ENCODE results near the gene CDYL.
"Not testable (repeated sequence)": the region's sequence is repeated elsewhere in the genome, so short reads cannot be mapped to it uniquely, and the experiment has no call there.

CDYL gene

DNA sequence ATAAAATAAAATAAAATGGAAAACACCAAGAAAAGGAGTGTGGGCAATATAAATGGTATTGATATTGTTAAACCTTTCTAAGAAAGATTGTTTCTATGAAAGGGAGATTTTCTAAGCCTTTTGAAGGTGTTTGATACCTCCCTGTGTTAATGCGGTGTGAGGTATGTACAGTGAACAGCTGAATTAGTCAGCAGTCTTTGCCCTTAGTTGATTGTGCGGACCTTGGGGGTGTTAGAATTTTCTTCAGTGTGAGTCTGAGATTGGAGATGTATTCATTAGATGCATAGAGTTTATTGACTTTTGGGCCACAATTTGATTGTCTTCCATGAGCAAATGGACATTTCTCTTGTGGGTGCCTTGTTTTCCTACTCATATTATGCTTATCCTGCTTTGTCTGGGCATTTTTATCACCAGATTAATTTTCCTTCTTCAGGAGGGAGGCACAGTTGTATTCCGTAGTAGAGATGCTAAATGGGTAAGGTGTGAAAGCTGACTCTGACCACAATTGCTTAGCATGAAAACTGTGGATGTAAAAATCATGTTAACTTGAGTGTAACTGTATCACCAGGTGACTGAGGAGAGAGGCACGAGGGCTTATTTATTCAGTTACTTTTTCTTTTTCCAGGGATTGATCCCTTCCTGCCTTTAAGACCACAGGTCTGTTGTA is 42.2 kb downstream of the CDYL start:
- no peak overlapping the region for H3K4me3 ChIP-seq (ENCODE audit: low read depth, low read length)
- in situ Hi-C loops (cut with HindIII; ENCODE audit: low sequenced_read_pairs) = no loop called here
- no peak for DNase-seq (ENCODE audit: low read depth)
- TF ChIP-seq CTCF (IDR thresholded peaks at IDR 0.05; ENCODE audit: low read depth, low read length, missing control alignments) = no peak

- in situ Hi-C loops (cut with HindIII; ENCODE audit: low sequenced_read_pairs) = no loop called here
- no peak for DNase-seq (ENCODE audit: low read depth)
- H3K4me3 ChIP-seq (ENCODE audit: low read depth, low read length) = no peak overlapping the region
- TF ChIP-seq CTCF (IDR thresholded peaks at IDR 0.05; ENCODE audit: low read depth, low read length, missing control alignments) = no peak
Observed at GRCh38 chr6:4819706-4820283, 43.6 kb downstream of the CDYL start.

DNA sequence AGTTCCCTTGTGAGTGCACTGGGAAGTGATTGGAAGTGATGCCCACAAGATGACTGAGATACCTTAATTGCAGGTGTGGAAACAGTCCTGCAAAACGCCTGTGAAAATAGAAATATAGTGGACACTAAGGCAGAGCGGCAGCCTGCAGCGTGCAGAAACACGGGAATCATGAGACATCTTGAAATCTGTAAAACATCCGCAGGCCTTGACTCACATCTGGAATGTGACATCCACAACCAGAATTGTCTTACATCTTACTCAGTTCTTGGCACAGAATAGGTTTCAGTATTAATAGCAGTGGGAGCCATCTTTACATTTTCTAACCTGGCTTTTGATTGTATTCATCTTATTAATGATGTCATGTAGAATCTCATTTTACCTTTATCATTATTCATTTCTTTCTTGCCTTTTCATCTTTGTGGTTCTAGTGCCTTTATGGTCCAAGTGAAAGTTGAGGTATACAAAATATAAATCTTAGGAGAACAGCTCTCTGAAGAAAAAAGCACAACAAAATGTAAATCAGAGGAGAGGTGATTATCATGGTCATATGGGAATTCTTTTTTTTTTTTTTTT is 44.6 kb downstream of the CDYL start:
- DNase-seq (ENCODE audit: low read depth) = no peak
- in situ Hi-C loops (cut with HindIII; ENCODE audit: low sequenced_read_pairs) = no loop called here
- no peak overlapping the region for H3K4me3 ChIP-seq (ENCODE audit: low read depth, low read length)
- no peak for TF ChIP-seq CTCF (IDR thresholded peaks at IDR 0.05; ENCODE audit: low read depth, low read length, missing control alignments)

GRCh38 chr6:4822476-4822875 is 46.3 kb downstream of the CDYL start:
- in situ Hi-C loops (cut with HindIII; ENCODE audit: low sequenced_read_pairs) = no loop called here
- DNase-seq (ENCODE audit: low read depth) = no peak
- no peak for TF ChIP-seq CTCF (IDR thresholded peaks at IDR 0.05; ENCODE audit: low read depth, low read length, missing control alignments)
- no peak overlapping the region for H3K4me3 ChIP-seq (ENCODE audit: low read depth, low read length)

DNA sequence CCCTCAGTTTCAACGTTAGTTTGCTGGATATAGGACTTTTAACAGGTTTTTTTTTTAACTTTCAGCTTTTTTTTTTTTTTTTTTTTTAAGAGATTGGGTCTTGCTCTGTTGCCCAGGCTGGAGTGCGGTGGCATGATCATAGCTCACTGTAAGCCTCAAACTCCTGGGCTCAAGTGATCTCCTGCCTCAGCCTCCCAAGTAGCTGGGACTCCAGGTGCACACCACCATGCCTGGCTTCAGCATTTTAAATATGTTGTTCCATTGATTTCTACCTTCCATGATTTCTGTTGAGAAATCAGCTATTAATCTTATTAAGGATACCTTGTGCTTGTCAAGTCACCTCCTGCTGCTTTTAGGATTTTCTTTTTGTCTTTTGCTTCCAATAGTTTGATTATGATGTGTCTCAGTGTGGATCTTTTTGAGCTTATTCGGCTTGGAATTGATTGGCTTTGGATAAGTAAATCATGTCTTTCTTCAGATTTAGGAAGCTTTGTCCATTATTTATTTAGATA is 52.0 kb downstream of the CDYL start:
- TF ChIP-seq CTCF (IDR thresholded peaks at IDR 0.05; ENCODE audit: low read depth, low read length, missing control alignments) = no peak
- in situ Hi-C loops (cut with HindIII; ENCODE audit: low sequenced_read_pairs) = no loop called here

DNA sequence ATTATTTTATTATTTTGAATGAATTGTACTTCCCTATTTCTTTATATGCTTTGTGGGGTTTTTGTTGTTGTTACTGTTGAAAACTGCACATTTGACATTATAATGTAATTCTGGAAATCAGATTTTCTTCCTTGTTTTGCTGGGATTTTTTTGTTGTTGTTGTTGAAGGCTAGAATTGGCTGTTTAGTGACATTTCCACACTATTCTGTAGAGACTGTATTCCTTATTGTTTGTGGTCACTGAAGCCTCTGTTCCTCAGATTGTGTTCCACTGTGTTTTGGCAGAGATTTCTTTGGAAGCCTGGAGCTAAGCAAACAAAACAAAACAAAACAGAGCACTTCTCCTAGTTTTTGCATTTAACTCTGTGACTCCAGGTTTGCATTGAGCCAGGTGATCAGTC is 52.9 kb downstream of the CDYL start:
- in situ Hi-C loops (cut with HindIII; ENCODE audit: low sequenced_read_pairs) = no loop called here
- no peak for TF ChIP-seq CTCF (IDR thresholded peaks at IDR 0.05; ENCODE audit: low read depth, low read length, missing control alignments)
- no peak overlapping the region for H3K4me3 ChIP-seq (ENCODE audit: low read depth, low read length)
- DNase-seq (ENCODE audit: low read depth) = no peak

More for the DNA sequence above, 52.0 kb downstream of the CDYL start:
- H3K4me3 ChIP-seq (ENCODE audit: low read depth, low read length) = no peak overlapping the region
- no peak for DNase-seq (ENCODE audit: low read depth)

DNA sequence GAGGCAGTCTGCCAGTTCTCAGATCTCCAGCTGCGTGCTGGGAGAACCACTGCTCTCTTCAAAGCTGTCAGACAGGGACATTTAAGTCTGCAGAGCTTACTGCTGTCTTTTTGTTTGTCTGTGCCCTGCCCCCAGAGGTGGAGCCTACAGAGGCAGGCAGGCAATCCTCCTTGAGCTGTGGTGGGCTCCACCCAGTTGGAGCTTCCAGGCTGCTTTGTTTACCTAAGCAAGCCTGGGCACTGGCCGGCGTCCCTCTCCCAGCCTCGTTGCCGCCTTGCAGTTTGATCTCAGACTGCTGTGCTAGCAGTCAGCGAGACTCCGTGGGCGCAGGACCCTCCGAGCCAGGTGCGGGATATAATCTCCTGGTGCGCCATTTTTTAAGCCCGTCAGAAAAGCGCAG is 59.3 kb downstream of the CDYL start:
- in situ Hi-C loops (cut with HindIII; ENCODE audit: low sequenced_read_pairs); DNase-seq (ENCODE audit: low read depth); H3K4me3 ChIP-seq (ENCODE audit: low read depth, low read length): not testable (repeated sequence)

All from astrocyte of the cerebellum (primary cell).